IMR-90 (cell line): Measurements from ENCODE around the gene RHOT2. TPM values are rescaled to one million over a fixed set of nuclear protein-coding genes. Genes with fewer than 3 reads are reported as not detected.

Source experiments
- ATAC-seq: fragments of 200-7000 bp; cut with Tn5 transposase; 2 replicates; pipeline ENCODE4 v1.9.1; 2020; ENCODE audit warnings: low read depth, mild to moderate bottlenecking, moderate library complexity
- BruUV-seq: library from RNA; stranded (reverse); fragments of 400-500 nt; replicated peaks from 2 replicates; lab custom pipeline; 2021; lab: Mats Ljungman, UMichigan
- CTCF ChIA-PET: fragments of 300-600 bp; formaldehyde crosslinking; extraction: SDS; loops from one replicate; lab custom pipeline; 2021; ENCODE audit warnings: antibody characterized with exemption; lab: Yijun Ruan, JAX
- POLR2A ChIA-PET: fragments of 300-600 bp; sonication (Branson Sonifier 250); formaldehyde crosslinking; loops from one replicate; lab custom pipeline; 2022; ENCODE audit warnings: antibody characterized with exemption; ENCODE audit not compliant: unreplicated experiment; lab: Charles Lee
- DNase-seq: peaks from one replicate; pipeline ENCODE4 v3.0.0; 2013
- H2AFZ ChIP-seq: replicated peaks from 2 replicates; pipeline ENCODE3; 2013; ENCODE audit warnings: low read length, mild to moderate bottlenecking; ENCODE audit not compliant: poor library complexity
- H2AK5ac ChIP-seq: 2 replicates; pipeline ENCODE4 v1.6.1; 2013; ENCODE audit warnings: low read depth, low read length, inconsistent platforms
- H2AK9ac ChIP-seq: replicated peaks from 2 replicates; pipeline ENCODE3; 2013; ENCODE audit warnings: mild to moderate bottlenecking, low read depth, low read length, moderate library complexity; ENCODE audit not compliant: poor library complexity
- H2BK120ac ChIP-seq: 2 replicates; pipeline ENCODE4 v1.6.1; 2013; ENCODE audit warnings: low read depth, low read length, inconsistent platforms
- H2BK15ac ChIP-seq: 3 replicates; pipeline ENCODE4 v1.6.1; 2013; ENCODE audit warnings: low read depth, low read length, inconsistent platforms
- H2BK20ac ChIP-seq: 2 replicates; pipeline ENCODE4 v1.6.1; 2013; ENCODE audit warnings: low read depth, mild to moderate bottlenecking, inconsistent platforms, low read length, moderate library complexity
- H2BK5ac ChIP-seq: 2 replicates; pipeline ENCODE4 v1.6.1; 2013; ENCODE audit warnings: mild to moderate bottlenecking, low read depth, low read length, inconsistent platforms; ENCODE audit not compliant: poor library complexity, severe bottlenecking
- H3K14ac ChIP-seq: replicated peaks from 2 replicates; pipeline ENCODE4 v1.6.1; 2013; ENCODE audit warnings: low read depth, low read length, inconsistent platforms
- H3K18ac ChIP-seq: 2 replicates; pipeline ENCODE4 v1.6.1; 2013; ENCODE audit warnings: low read depth, low read length, control low read depth
- H3K23ac ChIP-seq: 2 replicates; pipeline ENCODE4 v1.6.1; 2013; ENCODE audit warnings: low read depth, low read length, inconsistent platforms
- H3K27ac ChIP-seq: 2 replicates; pipeline ENCODE4 v1.5.1; 2013; ENCODE audit warnings: mild to moderate bottlenecking, control low read depth, low read length; ENCODE audit not compliant: insufficient read depth
- H3K27me3 ChIP-seq: 2 replicates; pipeline ENCODE4 v1.6.1; 2013; ENCODE audit warnings: low read length; ENCODE audit not compliant: control insufficient read depth, insufficient read depth
- H3K36me3 ChIP-seq: 2 replicates; pipeline ENCODE4 v1.6.1; 2013; ENCODE audit warnings: low read length, mixed read lengths; ENCODE audit not compliant: control insufficient read depth, insufficient read depth
- H3K4ac ChIP-seq: 2 replicates; pipeline ENCODE4 v1.6.1; 2013; ENCODE audit warnings: low read depth, low read length, inconsistent platforms
- H3K4me1 ChIP-seq: 2 replicates; pipeline ENCODE4 v1.6.1; 2013; ENCODE audit warnings: low read length, mixed read lengths; ENCODE audit not compliant: control insufficient read depth, insufficient read depth
- H3K4me2 ChIP-seq: 2 replicates; pipeline ENCODE4 v1.6.1; 2013; ENCODE audit warnings: low read depth, mild to moderate bottlenecking, control low read depth, low read length, moderate library complexity
- H3K4me3 ChIP-seq: 2 replicates; pipeline ENCODE4 v1.5.1; 2013; ENCODE audit warnings: low read depth, mild to moderate bottlenecking, control low read depth, low read length, moderate library complexity; ENCODE audit not compliant: insufficient read depth
- H3K56ac ChIP-seq: 2 replicates; pipeline ENCODE4 v1.6.1; 2013; ENCODE audit warnings: low read length, inconsistent platforms; ENCODE audit not compliant: insufficient read depth; ENCODE audit errors: extremely low read depth
- H3K79me1 ChIP-seq, 2 experiments: 2 replicates each; pipeline ENCODE4 v1.6.1; 2013; ENCODE audit warnings: low read length in 2 of 2, inconsistent platforms in 1 of 2, low read depth in 1 of 2
- H3K9ac ChIP-seq: 2 replicates; pipeline ENCODE4 v1.6.1; 2013; ENCODE audit warnings: low read depth, low read length, control low read depth
- H3K9me1 ChIP-seq: 2 replicates; pipeline ENCODE4 v1.6.1; 2013; ENCODE audit warnings: low read length, inconsistent platforms; ENCODE audit not compliant: insufficient read depth
- H3K9me3 ChIP-seq: 2 replicates; pipeline ENCODE4 v1.6.1; 2013; ENCODE audit warnings: low read length; ENCODE audit not compliant: control insufficient read depth, insufficient read depth
- H4K20me1 ChIP-seq: 2 replicates; pipeline ENCODE4 v1.6.1; 2013; ENCODE audit warnings: low read length, inconsistent platforms; ENCODE audit not compliant: insufficient read depth
- H4K5ac ChIP-seq: 2 replicates; pipeline ENCODE4 v1.6.1; 2013; ENCODE audit warnings: mild to moderate bottlenecking, low read depth, low read length, control low read depth
- H4K8ac ChIP-seq, 2 experiments: 2 replicates each; pipeline ENCODE4 v1.6.1; 2013; ENCODE audit warnings: low read depth in 2 of 2, low read length in 2 of 2, control low read depth in 1 of 2, inconsistent platforms in 1 of 2
- H4K91ac ChIP-seq: 2 replicates; pipeline ENCODE4 v1.6.1; 2013; ENCODE audit warnings: low read depth, low read length, inconsistent platforms; ENCODE audit not compliant: insufficient read depth
- CEBPB ChIP-seq: IDR thresholded peaks from 2 replicates; pipeline ENCODE4 v1.6.1; 2012; ENCODE audit warnings: low read depth, low read length, improper control_type of control experiment
- CHD1 ChIP-seq: IDR thresholded peaks from 2 replicates; pipeline ENCODE4 v1.6.1; 2012; ENCODE audit warnings: low read depth, low read length, improper control_type of control experiment
- MAFK ChIP-seq: IDR thresholded peaks from 2 replicates; pipeline ENCODE4 v1.6.1; 2012; ENCODE audit warnings: low read depth, low read length, improper control_type of control experiment
- MAZ ChIP-seq: IDR thresholded peaks from 2 replicates; pipeline ENCODE4 v1.6.1; 2012; ENCODE audit warnings: low read depth, mild to moderate bottlenecking, low read length, improper control_type of control experiment, moderate library complexity, borderline replicate concordance
- MXI1 ChIP-seq: IDR thresholded peaks from 2 replicates; pipeline ENCODE4 v1.6.1; 2012; ENCODE audit warnings: low read depth, mild to moderate bottlenecking, low read length, moderate library complexity, borderline replicate concordance
- POLR2A ChIP-seq: IDR thresholded peaks from 2 replicates; pipeline ENCODE4 v1.6.1; 2012; ENCODE audit warnings: mild to moderate bottlenecking, low read depth, low read length
- RFX5 ChIP-seq: IDR thresholded peaks from 2 replicates; pipeline ENCODE4 v1.8.0; 2012; ENCODE audit warnings: low read depth, mild to moderate bottlenecking, low read length, moderate library complexity
- SMC3 ChIP-seq: fragments of 150-350 bp; IDR thresholded peaks from 2 replicates; pipeline ENCODE4 v1.6.1; 2016; ENCODE audit warnings: low read depth, mild to moderate bottlenecking, antibody characterized with exemption, low read length, moderate library complexity
- WGBS, 2 experiments: methylation state at CpG; one replicate each; pipeline versions ENCODE4 v1.1.5 to v1.1.7; 2013; ENCODE audit warnings: missing lambda C conversion rate in 2 of 2; ENCODE audit not compliant: insufficient read length in 1 of 2; ENCODE audit errors: extremely low coverage in 2 of 2; 5-methylcytosine and 5-hydroxymethylcytosine counted together
- dilution Hi-C: fragments of 300-500 bp; cut with HindIII; formaldehyde crosslinking; loops from one replicate; pipeline ENCODE4 v1.14.3; 2018; ENCODE audit warnings: low sequenced_read_pairs; ENCODE audit not compliant: unreplicated experiment
- in situ Hi-C: fragments of 300-500 bp; cut with MboI; formaldehyde crosslinking; loops from 3 replicates; pipeline ENCODE4 v1.14.3; 2019; ENCODE audit warnings: low sequenced_read_pairs, inconsistent platforms, mixed read lengths
- intact Hi-C: fragments of 100-400 bp; cut with micrococcal nuclease; formaldehyde crosslinking; loops from 2 replicates; pipeline ENCODE4 v1.10.0; 2022
- polyA plus RNA-seq, 3 experiments: library from polyadenylated mRNA; depleted of rRNA; stranded (reverse); fragments of >200 nt; gene quantifications; 2 replicates each; pipeline ENCODE4 v1.2.3, GENCODE V29; 2012; ENCODE audit warnings: low replicate concordance in 1 of 3
- total RNA-seq: library from RNA; depleted of rRNA; stranded (reverse); fragments of >200 nt; gene quantifications from 2 replicates; pipeline ENCODE4 v1.2.3, GENCODE V29; 2012
- TF ChIP-seq, protein P1 (sequence below): fragments of 150-350 bp; IDR thresholded peaks from 2 replicates; pipeline ENCODE4 v1.6.1; 2017; ENCODE audit warnings: mild to moderate bottlenecking, antibody characterized with exemption, low read length, low read depth
- TF ChIP-seq, protein P2 (sequence below): fragments of 150-350 bp; IDR thresholded peaks from 2 replicates; pipeline ENCODE4 v1.6.1; 2016; ENCODE audit warnings: low read depth, mild to moderate bottlenecking, low read length, moderate library complexity, borderline replicate concordance

Gene RHOT2
- total and polyA plus RNA-seq, 2 of the 4 experiments (the other 2 are of a cell fraction): 20.3 to 181 TPM

DNA sequence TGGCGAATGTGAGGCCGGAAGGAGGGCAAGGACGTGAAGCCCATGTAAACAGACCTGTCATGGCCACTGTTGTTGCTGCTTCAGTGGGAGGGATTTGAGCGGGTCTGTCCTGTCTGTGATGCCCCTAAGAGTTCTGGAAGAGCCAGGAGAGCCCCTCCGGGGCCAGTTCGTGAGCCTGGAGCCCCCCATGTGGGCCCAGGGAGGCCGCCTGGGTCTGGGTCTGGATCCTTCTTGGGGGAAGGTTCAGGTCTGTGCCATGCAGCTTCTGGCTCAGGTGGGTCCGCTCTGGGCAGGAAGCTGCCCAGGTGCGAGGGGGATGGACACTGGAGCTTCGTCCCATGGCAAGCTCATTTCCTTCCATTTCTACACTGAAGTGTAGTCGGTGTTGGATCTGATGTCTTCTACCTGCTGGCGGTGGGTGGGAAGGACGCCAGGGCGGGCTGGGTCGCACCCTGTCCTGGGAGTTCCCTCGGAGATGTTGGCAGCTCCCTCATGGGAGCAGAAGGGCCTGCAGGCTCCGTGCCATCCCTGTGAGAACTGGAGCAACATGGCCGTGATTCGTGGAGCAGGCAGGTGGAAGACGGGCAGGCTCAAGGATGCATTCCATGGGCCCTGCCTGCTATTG lies 48.3 kb upstream of the RHOT2 start (continued):
- TF ChIP-seq SMC3 (no peak), MAFK (no peak), POLR2A (no peak), CHD1 (no peak)

DNA sequence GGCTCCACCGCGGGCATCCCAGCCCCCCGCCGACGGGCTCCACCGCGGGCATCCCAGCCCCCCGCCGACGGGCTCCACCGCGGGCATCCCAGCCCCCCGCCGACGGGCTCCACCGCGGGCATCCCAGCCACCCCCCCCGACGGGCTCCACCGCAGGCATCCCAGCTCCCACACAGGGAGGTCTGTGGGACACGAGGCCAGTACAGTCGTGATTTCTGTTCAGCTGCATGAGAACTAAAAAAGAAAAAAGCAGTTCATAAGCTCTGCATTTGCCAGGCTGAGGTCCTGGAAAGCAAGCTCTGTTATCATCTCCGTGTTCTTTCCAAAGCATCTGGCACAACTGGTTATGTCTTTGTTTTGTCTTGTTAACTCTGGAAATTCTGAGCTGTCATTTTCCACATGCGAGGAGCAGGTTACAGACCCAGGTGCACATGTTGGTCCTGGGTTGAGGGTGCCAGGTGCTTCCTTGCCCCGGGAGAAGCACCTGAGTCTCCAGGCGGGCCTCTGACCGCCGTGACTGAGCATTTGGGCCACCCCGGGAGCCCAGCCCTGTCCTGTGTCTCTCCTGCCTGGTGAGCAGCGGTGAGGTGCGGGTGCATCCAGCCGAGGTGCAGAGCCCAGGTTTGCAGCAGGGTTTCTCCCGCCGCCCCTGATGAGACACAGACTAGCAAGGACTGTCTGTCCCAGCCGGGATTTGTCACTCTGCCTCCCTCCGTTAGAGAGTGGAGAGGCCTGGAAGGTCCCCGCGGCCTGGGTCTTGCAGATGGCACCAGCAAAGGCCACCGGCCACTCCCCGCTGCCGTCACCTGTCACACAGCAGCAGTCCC lies 47.0 kb upstream of the RHOT2 start:
- Histone ChIP-seq H2BK15ac (no peak overlapping the region), H3K56ac (no peak overlapping the region), H3K18ac (no peak overlapping the region), H3K23ac (no peak overlapping the region), H3K4ac (no peak overlapping the region), H2AK9ac (peak overlapping the region; percentile 50), H3K27ac (no peak overlapping the region), H2BK120ac (no peak overlapping the region), H3K79me1 (peaks cover 7 to 49% of the 10 kb centered on the region in 2 experiments; a peak in 2 of 4 replicates), H3K4me3 (no peak overlapping the region), H3K4me1 (peaks cover 4% of the 10 kb centered on the region; the same call in 1 of the 2 replicates), H4K5ac (no peak overlapping the region), H3K9me1 (peaks cover 4% of the 10 kb centered on the region; the same call in 1 of the 2 replicates), H2BK5ac (no peak overlapping the region), H2BK20ac (no peak overlapping the region), H4K20me1 (peaks cover 16% of the 10 kb centered on the region), H4K91ac (no peak overlapping the region), H3K9me3 (no peaks in the 10 kb centered on the region), H4K8ac (no peak overlapping the region; a peak in 1 of 4 replicates), H3K4me2 (no peak overlapping the region), H3K27me3 (no peaks in the 10 kb centered on the region), H2AFZ (no peak overlapping the region), H2AK5ac (no peak overlapping the region), H3K9ac (no peak overlapping the region), H3K36me3 (peaks cover 2% of the 10 kb centered on the region; the same call in 1 of the 2 replicates), H3K14ac (no peak overlapping the region)
- 86% methylated on average over 8 of the region's 41 CpGs; no CpG with 5 or more reads in 1 of the 2 experiments for WGBS, 2 experiments
- dilution Hi-C loops: no loop called here
- ChIA-PET POLR2A (no interaction called here), CTCF (no interaction called here)
- BruUV-seq: no TSS peak
- intact Hi-C loops: no loop called here
- in situ Hi-C loops: no loop called here
- ATAC-seq (no peak), DNase-seq (no peak)
- TF ChIP-seq SMC3: no peak
- TF ChIP-seq, protein P1, sequence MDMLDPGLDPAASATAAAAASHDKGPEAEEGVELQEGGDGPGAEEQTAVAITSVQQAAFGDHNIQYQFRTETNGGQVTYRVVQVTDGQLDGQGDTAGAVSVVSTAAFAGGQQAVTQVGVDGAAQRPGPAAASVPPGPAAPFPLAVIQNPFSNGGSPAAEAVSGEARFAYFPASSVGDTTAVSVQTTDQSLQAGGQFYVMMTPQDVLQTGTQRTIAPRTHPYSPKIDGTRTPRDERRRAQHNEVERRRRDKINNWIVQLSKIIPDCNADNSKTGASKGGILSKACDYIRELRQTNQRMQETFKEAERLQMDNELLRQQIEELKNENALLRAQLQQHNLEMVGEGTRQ: no peak
- TF ChIP-seq CEBPB: no peak
- TF ChIP-seq, protein P2, sequence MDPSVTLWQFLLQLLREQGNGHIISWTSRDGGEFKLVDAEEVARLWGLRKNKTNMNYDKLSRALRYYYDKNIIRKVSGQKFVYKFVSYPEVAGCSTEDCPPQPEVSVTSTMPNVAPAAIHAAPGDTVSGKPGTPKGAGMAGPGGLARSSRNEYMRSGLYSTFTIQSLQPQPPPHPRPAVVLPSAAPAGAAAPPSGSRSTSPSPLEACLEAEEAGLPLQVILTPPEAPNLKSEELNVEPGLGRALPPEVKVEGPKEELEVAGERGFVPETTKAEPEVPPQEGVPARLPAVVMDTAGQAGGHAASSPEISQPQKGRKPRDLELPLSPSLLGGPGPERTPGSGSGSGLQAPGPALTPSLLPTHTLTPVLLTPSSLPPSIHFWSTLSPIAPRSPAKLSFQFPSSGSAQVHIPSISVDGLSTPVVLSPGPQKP: no peak
- TF ChIP-seq MXI1: no peak
- no peak for TF ChIP-seq POLR2A
- TF ChIP-seq MAFK: no peak
- no peak for TF ChIP-seq MAZ
- no peak for TF ChIP-seq RFX5
